GM12801 (cell line): ENCODE measurements around the gene HVCN1.

Source experiments
- CTCF ChIP-seq: IDR thresholded peaks from one replicate; pipeline ENCODE4 v1.5.1; 2011; ENCODE audit warnings: control low read depth; ENCODE audit not compliant: insufficient read length; ENCODE audit errors: extremely low read depth

Gene HVCN1

GRCh38 chr12:110688446-110689280 lies at the start of gene HVCN1:
HVCN1 (minus strand) TSS chr12:110689115; CDS start chr12:110683245, 5,870 bp downstream.
- TF ChIP-seq CTCF = no peak

GRCh38 chr12:110737532-110737931 lies 48.6 kb upstream of the HVCN1 start:
- no peak for TF ChIP-seq CTCF

GRCh38 chr12:110733900-110734299 lies 45.0 kb upstream of the HVCN1 start:
- TF ChIP-seq CTCF = no peak

- no peak for TF ChIP-seq CTCF
These were observed 44.3 kb upstream of the HVCN1 start for GRCh38 chr12:110733089-110733715.

GRCh38 chr12:110732572-110732971 lies 43.7 kb upstream of the HVCN1 start:
- TF ChIP-seq CTCF = no peak

GRCh38 chr12:110731479-110731878 lies 42.6 kb upstream of the HVCN1 start:
- no peak for TF ChIP-seq CTCF

GRCh38 chr12:110728628-110729027 lies 39.7 kb upstream of the HVCN1 start:
- TF ChIP-seq CTCF = no peak
